ENCODE results near the gene ZKSCAN1.
"Not testable (repeated sequence)": the region's sequence is repeated elsewhere in the genome, so short reads cannot be mapped to it uniquely, and the experiment has no call there.

ZKSCAN1 gene

GRCh38 chr7:100003711-100004661, 11.4 kb upstream of the ZKSCAN1 start:
- DNase-seq (ENCODE audit: low spot score) = no peak

- DNase-seq (ENCODE audit: low spot score) = no peak
These were observed 7.5 kb upstream of the ZKSCAN1 start for GRCh38 chr7:100007887-100008286.

- no peak for DNase-seq (ENCODE audit: low spot score)
These were observed 6.9 kb upstream of the ZKSCAN1 start for GRCh38 chr7:100008525-100008924.

- DNase-seq (ENCODE audit: low spot score) = not testable (repeated sequence)
These were observed 5.4 kb upstream of the ZKSCAN1 start for GRCh38 chr7:100009952-100010351.

GRCh38 chr7:100010901-100011300, 4.5 kb upstream of the ZKSCAN1 start:
- DNase-seq (ENCODE audit: low spot score) = no peak

- DNase-seq (ENCODE audit: low spot score) = no peak
These were observed 3.9 kb upstream of the ZKSCAN1 start for GRCh38 chr7:100011516-100011915.

- DNase-seq (ENCODE audit: low spot score) = not testable (repeated sequence)
These were observed 2.7 kb upstream of the ZKSCAN1 start for GRCh38 chr7:100012385-100013327.

GRCh38 chr7:100013328-100013676, 2.1 kb upstream of the ZKSCAN1 start:
- DNase-seq (ENCODE audit: low spot score) = no peak

GRCh38 chr7:100016215-100016901, 962 bp downstream of the ZKSCAN1 start:
- no peak for DNase-seq (ENCODE audit: low spot score)

- DNase-seq (ENCODE audit: low spot score) = no peak
These were observed 1.9 kb downstream of the ZKSCAN1 start for GRCh38 chr7:100017300-100017699.

GRCh38 chr7:100017875-100018274, 2.5 kb downstream of the ZKSCAN1 start:
- no peak for DNase-seq (ENCODE audit: low spot score)

- no peak for DNase-seq (ENCODE audit: low spot score)
These were observed 4.5 kb downstream of the ZKSCAN1 start for GRCh38 chr7:100019908-100020307.

- DNase-seq (ENCODE audit: low spot score) = no peak
These were observed 5.9 kb downstream of the ZKSCAN1 start for GRCh38 chr7:100021297-100021696.

- no peak for DNase-seq (ENCODE audit: low spot score)
These were observed 7.2 kb downstream of the ZKSCAN1 start for GRCh38 chr7:100022621-100023020.

- DNase-seq (ENCODE audit: low spot score) = no peak
These were observed 8.1 kb downstream of the ZKSCAN1 start for GRCh38 chr7:100023526-100023925.

- DNase-seq (ENCODE audit: low spot score) = no peak
These were observed 8.7 kb downstream of the ZKSCAN1 start for GRCh38 chr7:100024020-100024619.

GRCh38 chr7:100027197-100027596, 11.8 kb downstream of the ZKSCAN1 start:
- DNase-seq (ENCODE audit: low spot score) = no peak

- DNase-seq (ENCODE audit: low spot score) = no peak
These were observed 14.2 kb downstream of the ZKSCAN1 start for GRCh38 chr7:100029596-100029995.

- no peak for DNase-seq (ENCODE audit: low spot score)
These were observed 18.1 kb downstream of the ZKSCAN1 start for GRCh38 chr7:100033526-100033925.

GRCh38 chr7:100034871-100035510, 19.6 kb downstream of the ZKSCAN1 start:
- DNase-seq (ENCODE audit: low spot score) = no peak

- DNase-seq (ENCODE audit: low spot score) = no peak
These were observed 20.5 kb downstream of the ZKSCAN1 start for GRCh38 chr7:100035876-100036275.
